Heart right ventricle (tissue), 16 donors: ENCODE data around the gene OLFM3. TPM values are rescaled to one million over a fixed set of nuclear protein-coding genes. Genes with fewer than 3 reads are reported as not detected.
A peak's percentile ranks its signal among the peaks of the same experiment; 100 is the strongest.

Experiments
- ATAC-seq, 8 donors: fragments of 200-7000 bp; cut with Tn5 transposase; one replicate each; pipeline ENCODE4 v1.9.1; 2020; ENCODE audit warnings: mild to moderate bottlenecking in 8 of 8, moderate library complexity in 8 of 8, moderate number of reproducible peaks in 1 of 8
- DNase-seq, 2 donors: peaks; one replicate each; pipeline ENCODE4 v3.0.0-alpha.2; 2020
- H3K27ac ChIP-seq, 10 donors: fragments of 200-600 bp; sonication (generic) in 2 of 10; one replicate each; pipeline versions ENCODE4 v1.5.0 to v1.8.0; 2020 to 2022; ENCODE audit warnings: mild to moderate bottlenecking in 3 of 10
- H3K27me3 ChIP-seq, 7 donors: fragments of 200-600 bp; one replicate each; pipeline ENCODE4 v1.8.0; 2021 to 2022; ENCODE audit warnings: mild to moderate bottlenecking in 2 of 7
- H3K36me3 ChIP-seq, 9 donors: fragments of 200-600 bp; sonication (generic) in 1 of 9; one replicate each; pipeline versions ENCODE4 v1.5.0 to v1.8.0; 2020 to 2022; ENCODE audit warnings: mild to moderate bottlenecking in 2 of 9
- H3K4me1 ChIP-seq, 9 donors: fragments of 200-600 bp; sonication (generic) in 1 of 9; one replicate each; pipeline versions ENCODE4 v1.5.0 to v1.8.0; 2020 to 2022; ENCODE audit warnings: mild to moderate bottlenecking in 4 of 9
- H3K4me3 ChIP-seq, 10 donors: fragments of 200-600 bp; sonication (generic) in 2 of 10; one replicate each; pipeline versions ENCODE4 v1.5.0 to v1.8.0; 2020 to 2022; ENCODE audit warnings: mild to moderate bottlenecking in 7 of 10, moderate library complexity in 2 of 10
- H3K9me3 ChIP-seq, 11 donors: fragments of 200-600 bp in 10 of 11; sonication (generic) in 2 of 11; one replicate each; pipeline versions ENCODE4 v1.5.0 to v1.8.0; 2013 to 2022; ENCODE audit warnings: mild to moderate bottlenecking in 2 of 11, control low read depth in 1 of 11, moderate library complexity in 1 of 11
- CTCF ChIP-seq, 9 donors: fragments of 200-600 bp; sonication (generic) in 2 of 9; IDR thresholded peaks; one replicate each; pipeline versions ENCODE4 v1.5.0 to v1.8.0; 2021 to 2022; ENCODE audit warnings: antibody characterized with exemption in 9 of 9, mild to moderate bottlenecking in 5 of 9, moderate library complexity in 1 of 9
- WGBS, 2 donors: extraction: QIAGEN DNeasy Blood & Tissue Kit; methylation state at CpG; one replicate each; pipeline ENCODE4 v1.1.7; 2013; ENCODE audit warnings: inconsistent platforms in 1 of 2; 5-methylcytosine and 5-hydroxymethylcytosine counted together
- intact Hi-C, 10 donors: fragments of 100-400 bp; cut with DNase I; formaldehyde crosslinking; loops; one replicate each; pipeline versions ENCODE4 v1.11.1 to v1.14.2; 2022
- polyA plus RNA-seq, 2 donors: library from polyadenylated mRNA; stranded (reverse); fragments of 200-250 nt; gene quantifications; one replicate each; pipeline ENCODE4 v1.2.3, GENCODE V29; 2013
- total RNA-seq, 10 donors: library from RNA; stranded (reverse); fragmentation: NEBNext Ultra II Directional in 3 of 10; extraction: Animal tissue kit (Norgen Biotek cat#: 25700) in 3 of 10; gene quantifications; one replicate each; pipeline versions ENCODE4 v1.2.1 to v1.2.4, GENCODE V29; 2021 to 2023
- donor health status: Arrhythmogenic right ventricular cardiomyopathy.
- donor health status: ischemic (EF 13 %, LVEDD 7.1; RV severe dilation, severe dysfunction).
- donor health status: healthy with polysubstance abuse.
- donor health status: DM: no; HTN: yes; CAD: no.
- donor health status: DM: no; HTN: no; CAD: no.
- donor health status: ischemic (EF 25% LVEDD 6.9; RV normal size, moderate dysfunction).
- donor health status: ischemic (EF 25% LVEDD 5.7; RV mildly dilated, moderate dysfunction).
- donor health status: healthy.
- donor health status: DM: yes; HTN: yes; CAD: no.
- donor health status: Ischemic cardiomyopathy.
- donor health status: ischemic (EF 35%, LVEDD 5.7; RV mildly dilated, moderate dysfunction).
- donor health status: nonischemic (EF 11% LVEDD 7.7; RV severe dilation, severe dysfunction).
- donor health status: DM: yes; HTN: yes; CAD: no.
- donor health status: PGD.
- donor health status: ischemic (EF 29% LVEDD 5.4; RV normal size, mild dysfunction).
- donor health status: nonischemic (EF 23%, LVEDD 6.1; RV moderate dilation, normal function).

OLFM3 gene
- total and polyA plus RNA-seq, 12 donors, result 0.12 TPM; not detected in 11

GRCh38 chr1:101924700-101925099 lies 72.0 kb downstream of the OLFM3 start:
- Histone ChIP-seq H3K36me3 (no peaks in the 10 kb centered on the region), H3K4me1 (no peaks in the 10 kb centered on the region), H3K27ac (no peak overlapping the region), H3K9me3 (no peaks in the 10 kb centered on the region), H3K4me3 (no peak overlapping the region), H3K27me3 (no peaks in the 10 kb centered on the region)
- DNase-seq (no peak), ATAC-seq (no peak)
- intact Hi-C loops, result no loop called here
- TF ChIP-seq CTCF (IDR thresholded peaks at IDR 0.05), result no peak

GRCh38 chr1:101920577-101920976 lies 76.1 kb downstream of the OLFM3 start:
- intact Hi-C loops, result no loop called here
- no peak for TF ChIP-seq CTCF (IDR thresholded peaks at IDR 0.05)
- Histone ChIP-seq H3K27me3 (no peaks in the 10 kb centered on the region), H3K4me3 (no peak overlapping the region), H3K4me1 (peaks cover 0 to 11% (median 0%) of the 10 kb centered on the region in 9 donors), H3K36me3 (no peaks in the 10 kb centered on the region), H3K27ac (no peak overlapping the region), H3K9me3 (no peaks in the 10 kb centered on the region)
- 44 to 51% methylated on average over 1 of the region's 1 CpG for WGBS, 2 donors
- DNase-seq (no peak), ATAC-seq (no peak)

- no peak for DNase-seq
- WGBS, 2 donors, result 89 to 90% methylated on average over 1 of the region's 1 CpG
- Histone ChIP-seq H3K36me3 (no peaks in the 10 kb centered on the region), H3K4me3 (no peak overlapping the region), H3K27me3 (no peaks in the 10 kb centered on the region), H3K4me1 (peaks cover 0 to 16% (median 0%) of the 10 kb centered on the region in 9 donors), H3K27ac (no peak overlapping the region), H3K9me3 (no peaks in the 10 kb centered on the region)
- no peak for TF ChIP-seq CTCF (IDR thresholded peaks at IDR 0.05)
- intact Hi-C loops, result no loop called here
- ATAC-seq, result no peak
These were observed 78.4 kb downstream of the OLFM3 start for GRCh38 chr1:101918277-101918676.

GRCh38 chr1:101915597-101915996 lies 81.1 kb downstream of the OLFM3 start:
- ATAC-seq (peak in 7 of 8 donors; percentile 25 to 85 (median 65)), DNase-seq (no peak)
- Histone ChIP-seq H3K36me3 (no peaks in the 10 kb centered on the region), H3K9me3 (no peaks in the 10 kb centered on the region), H3K4me3 (no peak overlapping the region), H3K4me1 (peaks cover 0 to 16% (median 0%) of the 10 kb centered on the region in 9 donors), H3K27me3 (no peaks in the 10 kb centered on the region), H3K27ac (no peak overlapping the region)
- 13 to 18% methylated on average over 5 of the region's 5 CpGs for WGBS, 2 donors
- intact Hi-C loops, result no loop called here
- TF ChIP-seq CTCF (IDR thresholded peaks at IDR 0.05), result no peak
